Adipocyte (in vitro differentiated cells): ENCODE data around the gene ZNF502.

Experiments
- DNase-seq: peaks from one replicate; pipeline ENCODE4 v3.0.0-alpha.2; 2015; ENCODE audit warnings: low read depth
- H3K27me3 ChIP-seq: replicated peaks from 2 replicates; pipeline ENCODE4 v1.7.0; 2013; ENCODE audit warnings: mild to moderate bottlenecking, low read length, moderate library complexity; ENCODE audit not compliant: control insufficient read depth, insufficient read depth
- H3K36me3 ChIP-seq: 2 replicates; pipeline ENCODE4 v1.7.0; 2013; ENCODE audit warnings: low read length, mild to moderate bottlenecking, moderate library complexity; ENCODE audit not compliant: control insufficient read depth, insufficient read depth, severe bottlenecking
- H3K4me1 ChIP-seq: 2 replicates; pipeline ENCODE4 v1.7.0; 2013; ENCODE audit warnings: mild to moderate bottlenecking, low read length, moderate library complexity; ENCODE audit not compliant: control insufficient read depth, insufficient read depth
- H3K4me3 ChIP-seq: 2 replicates; pipeline ENCODE4 v1.7.0; 2013; ENCODE audit warnings: mild to moderate bottlenecking, low read length, moderate library complexity
- H3K9ac ChIP-seq: 2 replicates; pipeline ENCODE4 v1.7.0; 2013; ENCODE audit warnings: mild to moderate bottlenecking, low read length, moderate library complexity
- H3K9me3 ChIP-seq: 2 replicates; pipeline ENCODE4 v1.7.0; 2013; ENCODE audit warnings: mild to moderate bottlenecking, low read length, moderate library complexity; ENCODE audit not compliant: control insufficient read depth

Gene ZNF502

GRCh38 chr3:44772099-44772442 lies 59.6 kb downstream of the ZNF502 start:
- no peak overlapping the region for H3K4me3 ChIP-seq
- DNase-seq, result no peak
- peaks cover 19% of the 10 kb centered on the region for H3K9me3 ChIP-seq
- H3K4me1 ChIP-seq, result no peaks in the 10 kb centered on the region
- no peaks in the 10 kb centered on the region for H3K36me3 ChIP-seq
- no peaks in the 10 kb centered on the region for H3K27me3 ChIP-seq
- H3K9ac ChIP-seq, result no peak overlapping the region
